Vagina (tissue), 2 donors: ENCODE data around the gene SDHAF4.

Experiments used
- CTCF ChIP-seq, 3 experiments: fragments of 450-650 bp in 2 of 3; fragments of 200-600 bp in 1 of 3; sonication (generic) in 1 of 3; IDR thresholded peaks; one replicate each; pipeline ENCODE4 v1.5.1; 2017 to 2019; ENCODE audit warnings: antibody characterized with exemption in 3 of 3, mild to moderate bottlenecking in 2 of 3, moderate library complexity in 2 of 3
- POLR2A ChIP-seq, 2 donors: fragments of 450-650 bp; IDR thresholded peaks; one replicate each; pipeline ENCODE4 v1.6.1; 2017; ENCODE audit warnings: antibody characterized with exemption in 2 of 2, mild to moderate bottlenecking in 2 of 2, moderate library complexity in 2 of 2
- POLR2AphosphoS5 ChIP-seq, 2 donors: sonication (generic); formaldehyde crosslinking; IDR thresholded peaks; one replicate each; pipeline ENCODE4 v1.9.0; 2017; ENCODE audit warnings: antibody characterized with exemption in 2 of 2, mild to moderate bottlenecking in 2 of 2, low read depth in 1 of 2; ENCODE audit not compliant: insufficient read depth in 1 of 2

- TF ChIP-seq CTCF (IDR thresholded peaks at IDR 0.05) (no peak), POLR2A (IDR thresholded peaks at IDR 0.05) (no peak), POLR2AphosphoS5 (IDR thresholded peaks at IDR 0.05; ENCODE audit: insufficient read depth in 1 of 2, low read depth in 1 of 2) (no peak)
Measured at GRCh38 chr6:70547313-70547712, 19.4 kb upstream of the SDHAF4 start.
